ENCODE measurements around the gene SCIMP.

- TF ChIP-seq CTCF (conservative IDR thresholded peaks at IDR 0.05; ENCODE audit: low read depth, low read length) (no peak), POLR2A (IDR thresholded peaks at IDR 0.05; ENCODE audit: low read depth, low read length) (no peak), FOS (IDR thresholded peaks at IDR 0.05; ENCODE audit: low read depth, low read length) (no peak), USF2 (IDR thresholded peaks at IDR 0.05; ENCODE audit: low read depth, low read length) (no peak), RFX5 (IDR thresholded peaks at IDR 0.05; ENCODE audit: low read depth, low read length) (no peak), CEBPB (IDR thresholded peaks at IDR 0.05; ENCODE audit: low read depth, low read length) (no peak), SMC3 (IDR thresholded peaks at IDR 0.05; ENCODE audit: low read depth, low read length) (no peak), RCOR1 (IDR thresholded peaks at IDR 0.05; ENCODE audit: insufficient replicate concordance, low read length) (no peak), MXI1 (IDR thresholded peaks at IDR 0.05; ENCODE audit: borderline replicate concordance, low read depth, low read length) (no peak), RAD21 (IDR thresholded peaks at IDR 0.05; ENCODE audit: low read length) (no peak), CHD1 (IDR thresholded peaks at IDR 0.05; ENCODE audit: low read depth, low read length) (no peak)
Measured at GRCh38 chr17:5257124-5257523, 22.5 kb upstream of the SCIMP start.

Data from IMR-90 (cell line).